Measurements from ENCODE around the gene RFNG. TPM values are rescaled to one million over a fixed set of nuclear protein-coding genes. Genes with fewer than 3 reads are reported as not detected.

RFNG gene
- total RNA-seq, 1 donor from 2014 or later: 19.3 TPM

DNA sequence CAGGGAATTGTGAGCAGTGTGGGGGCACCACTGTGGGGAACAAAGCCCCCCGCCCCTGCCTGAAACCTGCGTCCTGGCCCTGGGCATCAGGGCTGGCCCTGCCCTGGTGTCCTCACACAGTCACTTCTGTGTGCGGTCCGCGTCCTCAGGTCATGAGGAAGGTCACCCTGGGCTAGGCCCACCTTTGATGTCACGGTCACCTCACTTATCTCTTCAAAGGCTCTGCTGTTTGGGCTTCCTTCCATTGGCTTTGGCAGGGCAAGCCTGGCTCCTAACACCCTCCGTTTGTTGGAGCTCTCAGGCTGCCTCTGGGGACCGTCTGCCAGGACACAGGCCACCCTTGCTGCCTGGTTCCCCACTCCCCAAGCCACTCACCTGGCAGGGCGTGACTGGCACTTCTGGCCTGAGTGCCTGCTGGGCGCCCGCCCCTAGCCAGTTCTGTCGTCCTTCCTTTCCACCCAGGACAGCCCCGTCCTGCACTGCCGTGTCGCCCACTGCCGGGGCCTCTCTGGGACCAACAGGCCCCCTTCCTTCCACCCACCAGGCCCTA is 37.8 kb downstream of the RFNG start:
- DNase-seq: no peak

DNA sequence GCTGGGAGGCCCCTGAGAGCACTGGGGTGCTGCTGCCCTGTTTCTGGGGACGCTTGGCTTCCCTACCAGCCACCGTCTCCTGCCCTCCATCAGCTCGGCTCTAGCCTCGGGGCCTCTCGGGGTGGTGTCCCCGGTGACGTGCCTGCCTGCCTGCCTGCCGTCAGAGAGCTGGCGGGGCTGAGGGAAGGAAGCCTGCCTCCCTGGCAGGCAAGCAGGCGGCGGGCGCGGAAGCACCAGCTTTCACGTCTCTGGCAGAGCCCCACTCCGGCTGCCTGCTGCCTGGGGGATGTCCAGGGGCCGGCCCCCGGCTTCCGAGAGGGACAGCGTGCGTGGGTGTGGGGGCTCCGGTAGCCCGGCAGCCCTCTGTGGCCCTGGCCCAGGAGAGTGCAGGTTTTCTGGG is 38.3 kb downstream of the RFNG start:
- DNase-seq: no peak

DNA sequence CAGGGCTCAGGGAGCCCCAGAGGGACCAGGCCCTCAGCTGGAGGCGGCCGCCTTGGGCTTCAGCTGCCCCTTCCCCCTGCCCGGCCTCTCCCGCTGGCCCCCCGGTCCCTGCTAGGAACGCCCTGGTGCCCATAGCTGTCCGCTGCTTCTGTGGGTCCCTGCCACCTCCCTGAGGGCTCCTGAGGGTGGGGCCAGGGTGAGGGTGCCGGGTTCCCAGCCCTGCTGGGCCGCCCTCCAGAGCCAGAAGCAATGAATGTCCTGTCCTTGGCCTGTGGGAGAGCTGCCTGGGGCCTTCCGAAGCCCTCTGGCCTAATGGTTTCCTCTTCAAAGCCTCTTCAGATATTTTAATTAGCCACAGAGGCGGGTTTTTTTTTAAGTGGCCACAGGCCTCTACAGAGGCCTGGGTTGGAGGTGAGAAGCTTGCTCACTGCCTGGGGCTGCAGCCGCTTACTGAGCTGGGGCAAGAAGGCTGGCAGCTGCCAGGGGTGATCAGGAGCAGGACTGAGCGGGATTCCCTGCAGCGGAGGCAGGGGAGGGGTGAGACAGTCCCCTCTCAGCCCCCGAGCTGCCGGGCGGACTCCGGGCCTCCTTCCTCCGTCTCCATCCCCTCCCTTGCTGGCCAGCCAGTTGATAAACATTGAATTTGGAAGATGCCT is 38.8 kb downstream of the RFNG start:
- no peak for DNase-seq

DNA sequence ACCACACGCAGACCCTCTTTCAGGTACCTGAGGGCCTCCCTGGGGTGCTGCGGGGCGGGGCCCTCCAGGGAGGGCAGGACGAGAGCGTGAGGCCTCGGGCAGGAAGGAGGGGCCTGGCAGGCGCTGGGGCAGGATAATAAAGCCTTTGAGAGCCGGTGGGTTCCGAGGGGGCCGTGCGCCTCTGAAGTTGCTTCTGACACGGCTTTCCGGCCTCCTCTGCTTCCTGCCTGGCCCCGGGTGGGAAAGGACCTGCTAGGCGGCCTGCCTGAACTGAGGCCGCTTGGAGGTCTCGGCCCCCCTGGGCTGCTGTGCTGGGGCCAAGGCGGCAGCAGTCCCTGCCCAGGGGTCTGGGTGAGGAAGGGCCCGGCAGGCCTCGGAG is 39.4 kb downstream of the RFNG start:
- no peak for DNase-seq

DNA sequence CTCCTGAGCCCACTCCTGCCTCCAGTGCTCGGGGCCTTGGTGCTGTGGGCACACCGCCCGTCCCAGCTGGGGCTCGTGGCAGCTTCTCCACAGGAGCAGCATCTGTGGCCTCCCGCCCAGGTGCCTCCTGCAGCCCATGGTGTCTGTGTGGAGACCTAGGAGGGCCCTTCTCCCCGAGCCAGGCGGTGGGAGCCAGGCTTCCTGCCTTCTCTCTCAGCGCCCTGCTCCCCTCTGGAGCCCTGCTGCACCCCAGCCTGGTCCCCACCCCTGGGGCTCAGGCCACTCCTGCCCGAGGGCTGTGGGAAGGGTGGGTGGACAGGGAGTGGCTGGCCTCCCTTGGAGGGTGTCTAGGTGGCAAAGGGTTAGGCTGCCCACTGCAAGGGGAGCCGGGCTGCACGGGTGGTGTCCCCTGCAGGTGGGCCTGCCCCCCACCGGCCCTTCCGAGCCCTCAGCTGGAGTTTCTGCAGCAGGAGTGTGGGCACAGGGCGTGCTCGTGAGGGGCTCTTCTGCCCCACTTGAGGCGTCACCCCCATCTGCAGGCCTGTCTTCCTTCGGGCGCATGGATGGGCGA is 39.9 kb downstream of the RFNG start:
- DNase-seq: no peak

DNA sequence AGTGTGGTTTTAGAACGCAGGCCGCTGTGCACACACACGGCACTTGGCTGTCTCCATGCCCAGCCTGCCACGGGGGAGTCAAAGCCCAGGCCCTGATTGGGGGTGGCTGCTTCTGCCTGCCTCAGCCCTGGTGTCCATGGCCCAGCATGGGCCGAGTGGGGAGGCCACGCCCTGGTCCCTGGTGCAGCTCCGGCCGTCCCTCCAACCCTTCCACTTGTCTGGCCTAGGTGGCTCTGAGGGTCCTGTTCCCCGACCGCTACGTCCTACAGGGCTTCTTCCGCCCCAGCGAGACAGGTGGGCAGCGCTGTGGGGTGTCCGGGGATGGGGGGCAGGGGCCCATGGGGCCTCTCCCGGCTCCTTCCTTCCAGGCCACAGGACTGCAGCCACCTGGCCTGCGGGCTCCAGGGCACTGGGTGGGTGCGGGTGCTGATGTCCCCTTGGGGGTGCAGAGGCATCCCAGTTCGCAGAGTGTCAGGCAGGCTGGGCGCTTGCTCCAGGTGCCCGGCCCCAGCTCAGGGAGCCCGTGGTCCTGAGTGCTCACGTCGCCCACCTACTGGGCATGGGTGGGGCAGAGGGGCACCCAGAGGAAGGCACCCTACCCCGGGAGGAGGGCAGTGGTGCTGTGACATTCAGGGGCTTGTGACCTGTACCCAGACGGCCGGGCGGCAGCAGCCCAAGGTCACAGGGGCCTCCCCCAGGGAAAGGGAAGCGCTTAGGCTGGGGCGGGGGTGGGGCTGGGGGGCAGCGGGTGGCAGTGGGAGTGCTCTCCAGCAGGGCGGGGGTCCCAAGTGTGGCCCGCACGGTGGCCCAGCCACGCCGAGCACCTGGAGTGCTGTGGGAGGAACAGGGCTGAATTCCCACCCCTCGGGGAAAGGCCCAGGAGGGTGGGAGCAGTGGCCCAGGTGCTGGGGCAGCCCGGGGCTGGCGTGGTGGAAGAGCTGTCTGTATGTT is 40.8 kb downstream of the RFNG start:
- DNase-seq: no peak

DNA sequence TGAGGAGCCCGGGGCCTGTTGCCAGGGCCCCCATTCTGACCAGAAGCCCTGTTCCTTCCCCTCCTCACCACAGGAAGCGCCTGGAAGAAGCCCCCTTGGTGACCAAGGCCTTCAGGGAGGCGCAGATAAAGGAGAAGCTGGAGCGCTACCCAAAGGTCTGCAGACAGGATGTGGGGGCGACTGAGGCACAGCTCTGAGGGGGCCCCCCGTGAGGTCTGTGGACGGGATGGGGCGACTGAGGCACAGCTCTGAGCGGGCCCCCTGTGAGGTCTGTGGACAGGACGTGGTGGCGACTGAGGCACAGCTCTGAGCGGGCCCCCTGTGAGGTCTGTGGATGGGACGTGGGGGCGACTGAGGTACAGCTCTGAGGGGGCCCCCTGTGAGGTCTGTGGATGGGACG is 42.2 kb downstream of the RFNG start:
- no peak for DNase-seq

DNA sequence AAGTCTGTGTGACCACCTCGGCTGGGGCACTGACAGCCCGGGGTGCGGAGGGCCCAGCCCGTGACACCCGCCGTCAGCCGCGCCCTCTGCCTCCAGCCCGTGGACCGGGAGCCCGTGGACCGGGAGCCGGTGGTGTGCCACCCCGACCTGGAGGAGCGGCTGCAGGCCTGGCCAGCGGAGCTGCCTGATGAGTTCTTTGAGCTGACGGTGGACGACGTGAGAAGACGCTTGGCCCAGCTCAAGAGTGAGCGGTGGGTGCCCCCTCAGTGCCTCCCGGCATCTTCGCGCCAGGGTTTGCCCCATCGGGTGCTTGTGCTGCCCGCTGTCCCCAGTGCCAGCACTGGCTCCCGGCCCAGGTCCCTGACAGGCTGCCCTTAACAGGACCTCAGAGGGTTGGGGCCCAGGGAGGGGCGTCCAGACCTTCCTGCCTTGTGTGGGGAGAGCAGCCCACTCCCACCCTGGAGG is 42.6 kb downstream of the RFNG start:
- no peak for DNase-seq

DNA sequence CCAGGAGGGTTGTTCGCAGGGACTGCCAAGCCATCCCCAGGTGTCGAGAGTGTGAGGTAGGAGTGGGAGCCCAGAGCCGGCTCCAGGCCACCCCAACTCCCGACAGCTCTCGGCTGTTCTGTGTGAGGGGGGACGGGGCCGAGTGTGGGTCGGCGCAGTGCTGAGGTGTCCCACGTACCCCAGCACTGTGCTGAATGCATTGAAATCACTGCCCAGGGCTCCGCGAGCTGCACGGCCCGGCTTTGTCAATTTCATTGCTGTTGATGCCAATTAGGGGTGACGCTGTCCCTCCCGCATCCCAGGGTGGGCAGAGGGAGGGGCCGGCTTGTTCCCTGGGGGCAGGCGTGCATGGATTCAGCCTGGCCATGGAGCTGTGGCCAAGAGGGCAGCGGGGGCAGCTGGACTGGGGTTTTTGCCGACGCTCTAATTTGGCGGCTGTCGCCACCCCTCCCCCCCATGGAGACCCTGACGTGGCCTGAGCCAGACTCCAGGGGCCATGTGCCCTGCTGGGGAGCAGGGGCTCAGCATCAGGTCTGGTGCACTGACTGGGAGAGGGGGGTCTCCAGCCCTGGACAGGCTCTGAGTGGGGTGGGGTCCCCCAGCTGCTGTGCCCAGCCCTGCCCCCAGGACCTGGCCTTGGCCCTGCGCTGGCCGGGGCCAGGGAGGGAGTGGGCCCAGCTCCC is 43.2 kb downstream of the RFNG start:
- DNase-seq: no peak

DNA sequence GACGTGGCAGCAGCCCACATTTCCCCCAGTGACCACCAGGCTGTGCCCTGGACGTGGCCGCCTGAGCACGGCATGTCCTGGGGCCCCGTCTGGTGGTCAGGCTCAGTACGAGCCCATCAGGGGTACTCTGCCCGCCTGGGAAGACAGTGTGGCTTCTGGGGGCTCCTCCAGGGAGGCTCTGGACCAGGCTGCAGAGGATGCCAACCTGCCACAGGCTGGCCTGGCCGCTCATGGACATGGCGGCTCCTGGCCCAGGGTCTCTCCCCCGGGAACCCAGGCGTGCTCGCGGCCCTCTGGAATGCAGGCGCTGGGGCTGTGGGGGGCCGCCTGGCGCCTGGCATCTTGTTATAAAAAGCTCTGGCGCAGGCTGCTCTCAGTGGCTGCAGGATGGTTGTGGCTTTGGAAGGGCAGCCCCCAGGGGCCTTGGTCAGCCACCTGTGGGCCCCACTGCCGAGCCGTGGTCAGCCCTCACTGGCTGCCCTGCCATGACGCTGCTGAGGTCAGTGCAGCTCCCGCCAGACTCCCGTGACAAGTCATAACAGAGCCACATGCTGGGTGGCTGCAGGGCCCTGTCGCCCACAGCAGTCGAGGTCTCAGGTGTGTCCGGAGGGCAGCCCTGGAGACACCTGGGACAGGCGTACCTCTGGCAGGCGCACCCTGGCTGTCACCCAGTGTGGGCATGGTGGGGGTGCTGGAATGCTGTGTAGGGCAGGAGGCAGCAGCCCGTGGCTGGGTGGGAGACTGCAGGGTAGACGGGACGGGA is 43.9 kb downstream of the RFNG start:
- DNase-seq: no peak

DNA sequence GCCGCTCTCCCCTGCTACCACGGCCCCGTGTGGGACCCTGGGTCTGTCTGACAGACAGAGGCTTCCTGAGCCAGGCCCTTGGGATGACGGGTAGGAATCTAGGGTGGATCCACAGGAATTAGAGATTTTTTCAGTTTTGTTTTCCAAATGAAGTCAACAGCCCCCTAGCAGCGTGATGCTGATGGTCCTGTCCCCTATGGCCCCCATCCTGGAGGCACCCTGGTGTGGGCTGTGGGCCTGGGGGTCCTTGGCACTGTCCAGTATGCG is 44.5 kb downstream of the RFNG start:
- DNase-seq: no peak

DNA sequence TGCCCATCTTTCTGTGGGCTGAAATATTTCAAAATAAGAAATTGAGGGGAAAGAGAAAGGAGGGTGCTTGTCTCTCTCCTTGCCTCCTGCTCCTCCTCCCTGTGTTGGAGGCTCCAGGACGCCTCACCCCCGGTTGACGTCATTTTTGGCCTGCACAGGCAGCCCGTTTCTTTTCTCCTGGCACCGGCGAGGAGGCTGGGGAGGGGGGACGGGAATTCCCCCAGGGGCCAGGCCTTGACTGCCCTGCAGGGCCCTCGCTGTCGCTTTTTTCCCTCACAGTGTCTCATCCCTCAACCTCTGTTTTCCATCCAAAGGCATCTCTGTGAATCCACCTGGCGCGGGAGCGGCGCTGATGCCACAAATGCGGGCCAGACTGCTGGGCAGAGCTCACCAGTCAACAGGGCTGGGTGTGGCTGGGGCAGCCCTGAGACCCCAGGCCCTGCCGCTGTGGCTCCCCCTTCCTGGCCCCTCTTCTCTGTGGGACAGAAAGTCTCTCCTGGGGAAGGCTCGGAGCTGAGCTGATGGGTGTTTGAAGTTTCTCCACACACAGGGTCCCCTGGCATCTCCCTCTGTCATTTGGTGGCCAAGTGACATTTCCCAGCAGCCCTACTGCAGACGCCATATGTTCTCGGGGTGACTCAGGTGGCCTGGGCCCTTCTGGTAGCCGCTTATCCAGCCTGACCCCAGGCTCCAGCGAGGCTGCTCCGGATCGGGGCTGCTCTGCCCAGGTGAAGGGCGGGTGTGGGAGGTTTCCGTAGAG is 45.0 kb downstream of the RFNG start:
- DNase-seq: no peak

DNA sequence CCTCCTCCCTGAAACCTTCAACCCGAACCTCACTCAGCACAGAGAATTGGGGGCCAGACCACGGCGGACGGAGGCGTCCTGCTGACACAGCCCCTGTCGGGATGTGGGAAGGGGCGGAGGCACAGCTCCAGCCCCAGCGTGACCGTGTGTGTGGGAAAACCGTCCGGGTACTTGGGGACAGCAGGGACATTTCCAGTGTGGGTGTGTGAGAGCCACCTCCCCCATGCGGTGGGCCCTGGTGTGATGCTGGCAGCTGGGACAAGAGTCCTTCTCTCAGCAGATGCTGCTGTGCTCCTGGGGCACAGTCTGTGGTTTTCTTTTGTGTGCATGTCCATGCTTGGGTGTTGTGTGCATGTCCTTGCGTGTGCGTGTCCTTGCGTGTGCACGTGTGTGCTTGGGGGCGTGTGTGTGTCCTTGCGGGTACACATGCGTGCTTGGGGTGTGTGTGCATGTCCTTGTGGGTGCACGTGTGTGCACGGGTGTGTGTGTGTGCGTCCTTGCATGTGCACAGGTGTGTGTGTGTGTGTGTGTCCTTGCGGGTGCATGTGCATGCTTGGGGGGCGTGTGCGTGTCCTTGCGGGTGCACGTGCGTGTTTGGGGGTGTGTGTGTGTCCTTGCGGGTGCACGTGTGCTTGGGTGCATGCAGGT is 45.8 kb downstream of the RFNG start:
- no peak for DNase-seq

DNA sequence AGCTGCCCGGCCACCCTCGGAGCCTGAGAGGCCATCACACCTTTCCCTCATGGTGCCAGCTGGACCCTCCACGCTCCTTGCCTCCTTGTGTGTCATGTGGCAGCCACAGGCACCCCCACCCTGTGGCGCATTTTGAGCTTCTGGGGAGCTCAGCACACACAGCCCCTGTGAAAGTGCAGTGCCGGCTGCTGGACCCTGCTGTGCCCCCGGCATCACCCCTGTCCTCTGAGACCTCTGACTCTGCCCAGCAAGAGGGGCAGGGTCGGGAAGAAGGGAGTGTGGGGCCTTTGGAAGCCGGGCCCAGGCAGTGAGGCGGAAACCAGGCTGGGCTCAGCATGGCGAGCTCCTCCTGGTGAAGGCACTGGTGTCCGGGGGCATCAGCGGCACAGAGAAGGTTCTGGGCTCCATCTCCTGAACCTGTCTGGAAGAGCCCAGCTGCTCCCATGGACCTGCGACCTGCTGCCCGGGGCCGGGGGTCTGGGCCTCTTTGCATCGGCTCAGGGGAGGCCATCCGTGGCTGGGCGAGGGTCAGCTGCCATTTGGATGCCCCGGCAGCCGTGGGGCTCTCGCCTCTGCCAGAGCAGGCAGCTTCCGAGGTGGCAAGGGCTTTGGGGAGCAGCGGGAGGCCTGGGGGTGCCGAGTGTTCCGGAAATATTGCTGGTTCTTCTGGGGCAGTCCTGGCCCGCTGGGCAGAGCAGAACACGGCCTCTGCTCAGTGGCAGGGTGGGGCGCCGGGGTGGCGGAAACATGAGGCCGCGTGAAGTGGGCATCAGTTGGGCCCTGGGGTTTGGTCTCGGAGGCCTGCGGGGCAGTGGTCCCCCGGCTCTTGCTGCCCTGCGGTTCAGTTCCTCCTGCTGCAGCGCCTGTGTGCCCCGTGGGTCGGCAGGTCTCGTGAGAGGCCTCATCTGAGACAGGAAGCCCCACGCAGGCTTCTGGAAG is 46.8 kb downstream of the RFNG start:
- DNase-seq: no peak

DNA sequence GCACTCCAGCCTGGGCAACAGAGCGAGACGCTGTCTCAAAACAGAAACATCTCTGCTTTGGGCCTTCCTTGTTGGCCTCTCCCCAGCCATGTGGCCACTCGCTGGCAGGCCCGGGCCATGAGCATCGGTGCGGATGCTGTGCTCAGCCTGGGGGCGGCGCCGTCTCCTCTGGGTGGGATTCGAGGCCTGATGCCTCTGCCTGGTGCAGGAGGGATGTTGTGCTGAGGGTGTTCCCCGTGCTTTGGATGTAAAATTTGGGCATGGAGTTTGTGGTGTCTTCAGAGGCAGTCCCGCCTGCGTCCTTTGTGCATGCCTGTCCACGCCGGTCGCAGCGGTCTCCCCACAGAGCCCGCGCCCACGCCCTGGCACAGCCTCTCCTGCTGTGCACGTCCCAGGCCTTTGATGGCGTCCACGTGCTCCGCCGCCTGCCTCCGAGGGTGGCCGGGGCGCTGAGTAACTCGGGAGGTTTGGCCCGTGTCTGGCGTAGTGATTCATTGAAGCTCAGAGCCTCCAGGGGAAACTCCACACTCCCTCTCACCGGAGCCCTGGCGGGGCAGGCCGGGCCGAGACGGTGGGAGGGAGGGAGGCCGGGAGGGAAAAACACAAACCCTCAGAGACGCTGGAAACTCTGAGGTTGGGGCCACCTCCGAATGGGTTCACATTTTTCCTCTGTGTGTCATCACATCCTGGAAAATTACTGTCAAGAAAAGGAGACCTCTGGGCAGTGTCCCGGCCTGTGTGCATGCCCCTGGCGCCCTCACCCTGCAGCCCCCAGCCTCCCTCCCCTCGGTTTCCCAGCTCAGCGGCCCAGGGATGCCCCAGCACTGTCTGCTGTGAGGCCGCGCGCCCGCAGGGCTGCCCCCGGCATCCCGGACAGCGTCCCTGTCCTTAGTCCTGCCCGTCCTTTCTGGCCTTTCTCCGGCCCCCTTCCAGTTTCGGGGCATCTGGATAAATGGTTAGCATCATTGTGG is 47.9 kb downstream of the RFNG start:
- DNase-seq: no peak

DNA sequence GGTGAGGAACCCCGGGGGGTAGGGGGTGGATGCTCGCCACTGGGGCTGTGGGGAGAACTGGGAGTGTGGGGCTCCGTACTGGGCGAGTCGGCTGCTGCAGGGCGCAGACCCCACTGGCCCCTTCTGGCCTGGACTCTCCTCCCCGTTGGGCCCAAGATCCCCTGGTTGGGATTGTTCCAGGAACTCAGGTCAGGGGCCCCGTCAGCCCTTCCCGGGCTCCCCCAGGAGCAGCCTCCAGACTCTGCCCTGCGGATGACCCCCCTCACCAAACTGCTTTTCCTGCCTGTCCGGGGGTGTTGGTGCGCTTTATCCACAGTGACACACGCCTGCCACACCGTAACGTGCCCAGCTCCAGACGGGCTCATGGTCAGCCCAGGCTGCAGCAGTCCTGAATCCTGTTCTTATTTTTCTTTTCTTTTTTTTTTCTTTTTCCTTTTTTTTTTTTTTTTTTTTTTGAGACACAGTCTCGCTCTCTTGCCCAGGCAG is 50.0 kb downstream of the RFNG start:
- DNase-seq: no peak

DNA sequence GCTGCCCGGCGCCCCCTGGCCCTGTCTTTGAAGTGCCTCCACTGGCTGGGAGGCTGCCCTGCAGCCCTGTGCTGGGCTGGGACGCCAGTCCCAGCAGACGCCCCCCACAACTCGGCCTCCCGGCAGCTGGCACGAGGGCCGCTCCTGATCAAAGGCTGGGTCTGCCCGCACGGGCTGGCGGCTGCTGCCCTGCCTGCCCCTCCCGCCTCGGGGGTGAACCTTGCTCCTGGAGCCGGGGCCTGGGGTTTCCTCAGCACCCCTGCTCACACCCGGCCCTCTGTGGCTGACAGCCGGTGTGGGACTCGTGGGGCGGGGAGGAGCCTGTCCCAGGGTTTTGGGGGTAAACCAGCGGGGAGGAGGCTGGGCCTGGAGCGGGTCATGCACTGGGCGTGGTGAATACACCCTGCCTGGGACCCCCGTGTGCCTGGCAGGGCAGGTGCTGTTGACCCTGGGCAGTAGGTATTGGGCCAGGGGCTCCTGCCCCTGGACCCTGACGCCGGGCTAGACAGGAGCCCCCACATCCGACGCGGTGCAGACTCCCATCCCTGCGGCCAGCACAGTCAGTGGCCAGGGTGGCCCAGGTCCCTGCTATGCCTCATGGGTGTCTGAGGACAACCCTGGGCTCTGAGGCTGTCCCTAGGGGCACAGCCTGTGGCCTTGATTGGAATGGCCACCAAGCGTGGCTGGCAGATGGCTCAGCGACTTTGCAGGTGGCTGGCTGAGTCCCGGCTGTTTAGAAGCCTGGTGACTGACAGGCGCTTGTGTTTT is 50.6 kb downstream of the RFNG start:
- DNase-seq: no peak
